ENCODE data around the gene TRIM27.
"Not testable (repeated sequence)": the region's sequence is repeated elsewhere in the genome, so short reads cannot be mapped to it uniquely, and the experiment has no call there.

The TRIM27 gene

GRCh38 chr6:28895131-28895812 lies 28.5 kb downstream of the TRIM27 start:
- peak; percentile 91 for DNase-seq

GRCh38 chr6:28893172-28893799 lies 30.5 kb downstream of the TRIM27 start:
- DNase-seq, result no peak

- DNase-seq, result no peak
Measured at GRCh38 chr6:28892525-28892924, 31.3 kb downstream of the TRIM27 start.

- no peak for DNase-seq
Measured at GRCh38 chr6:28887796-28888496, 35.8 kb downstream of the TRIM27 start.

GRCh38 chr6:28886079-28886439 lies 37.7 kb downstream of the TRIM27 start:
- DNase-seq, result no peak

- peak; percentile 48 for DNase-seq
Measured at GRCh38 chr6:28884423-28885131, 39.2 kb downstream of the TRIM27 start.

- DNase-seq, result peak; percentile 54
Measured at GRCh38 chr6:28880894-28881780, 42.6 kb downstream of the TRIM27 start.

GRCh38 chr6:28880519-28880893 lies 43.3 kb downstream of the TRIM27 start:
- no peak for DNase-seq

GRCh38 chr6:28876710-28877109 lies 47.1 kb downstream of the TRIM27 start:
- DNase-seq, result no peak

GRCh38 chr6:28875191-28875747 lies 48.5 kb downstream of the TRIM27 start:
- DNase-seq, result no peak

GRCh38 chr6:28872157-28872817 lies 51.5 kb downstream of the TRIM27 start:
- DNase-seq, result not testable (repeated sequence)

- no peak for DNase-seq
Measured at GRCh38 chr6:28871335-28872156, 52.2 kb downstream of the TRIM27 start.

GRCh38 chr6:28868873-28869272 lies 54.9 kb downstream of the TRIM27 start:
- no peak for DNase-seq

- DNase-seq, result no peak
Measured at GRCh38 chr6:28867086-28867409, 56.7 kb downstream of the TRIM27 start.

- DNase-seq, result peak; percentile 53
Measured at GRCh38 chr6:28866205-28867085, 57.3 kb downstream of the TRIM27 start.

- DNase-seq, result peak; percentile 21
Measured at GRCh38 chr6:28865401-28866204, 58.2 kb downstream of the TRIM27 start.

GRCh38 chr6:28864326-28864923 lies 59.4 kb downstream of the TRIM27 start:
- DNase-seq, result no peak

GRCh38 chr6:28863604-28864325 lies 60.0 kb downstream of the TRIM27 start:
- peak; percentile 94 for DNase-seq

Data from activated T-cell treated with anti-CD3 and anti-CD28 coated beads for 4 hours (primary cell).